GM10847 (cell line): Measurements from ENCODE around the gene CEP131.

Experiments used
- POLR2A ChIP-seq: IDR thresholded peaks from 2 replicates; pipeline ENCODE4 v1.6.1; 2011; ENCODE audit not compliant: insufficient read length; ENCODE audit errors: extremely low read depth

Gene CEP131

GRCh38 chr17:81245665-81246342 lies 23.0 kb upstream of the CEP131 start:
- no peak for TF ChIP-seq POLR2A

DNA sequence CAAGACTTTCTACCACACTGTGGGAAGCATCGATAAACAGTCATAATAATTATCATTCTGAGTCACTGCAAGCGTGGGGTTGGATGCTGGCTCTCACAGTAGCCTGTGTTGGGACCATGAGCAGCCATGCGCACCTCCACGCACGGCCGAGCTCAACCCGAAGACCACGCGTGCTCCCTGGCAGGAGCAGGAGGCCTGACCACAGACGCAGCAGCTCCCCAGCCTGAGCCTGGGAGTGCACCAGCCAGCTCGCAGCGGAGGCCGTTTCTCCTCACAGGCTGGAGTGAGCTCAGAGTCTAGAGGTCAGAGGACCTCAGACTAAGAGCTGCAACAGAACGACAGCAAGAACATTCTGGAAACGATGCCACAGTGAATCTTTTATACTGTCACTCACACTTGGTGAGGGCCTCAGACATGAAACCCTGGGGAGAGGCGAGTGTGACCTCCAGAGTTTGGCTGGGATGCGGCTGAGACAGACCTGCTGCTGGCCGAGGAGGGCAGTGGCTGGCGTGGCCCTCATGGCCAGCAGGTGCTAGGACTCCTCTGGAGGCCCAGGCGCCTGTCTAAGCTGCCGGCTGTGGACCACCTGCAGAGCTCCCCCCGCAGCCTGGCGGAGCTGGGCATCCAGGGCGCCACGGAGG lies 22.4 kb upstream of the CEP131 start:
- no peak for TF ChIP-seq POLR2A

GRCh38 chr17:81244358-81245023 lies 21.7 kb upstream of the CEP131 start:
- TF ChIP-seq POLR2A = no peak

GRCh38 chr17:81243333-81243664 lies 20.5 kb upstream of the CEP131 start:
- TF ChIP-seq POLR2A = no peak

DNA sequence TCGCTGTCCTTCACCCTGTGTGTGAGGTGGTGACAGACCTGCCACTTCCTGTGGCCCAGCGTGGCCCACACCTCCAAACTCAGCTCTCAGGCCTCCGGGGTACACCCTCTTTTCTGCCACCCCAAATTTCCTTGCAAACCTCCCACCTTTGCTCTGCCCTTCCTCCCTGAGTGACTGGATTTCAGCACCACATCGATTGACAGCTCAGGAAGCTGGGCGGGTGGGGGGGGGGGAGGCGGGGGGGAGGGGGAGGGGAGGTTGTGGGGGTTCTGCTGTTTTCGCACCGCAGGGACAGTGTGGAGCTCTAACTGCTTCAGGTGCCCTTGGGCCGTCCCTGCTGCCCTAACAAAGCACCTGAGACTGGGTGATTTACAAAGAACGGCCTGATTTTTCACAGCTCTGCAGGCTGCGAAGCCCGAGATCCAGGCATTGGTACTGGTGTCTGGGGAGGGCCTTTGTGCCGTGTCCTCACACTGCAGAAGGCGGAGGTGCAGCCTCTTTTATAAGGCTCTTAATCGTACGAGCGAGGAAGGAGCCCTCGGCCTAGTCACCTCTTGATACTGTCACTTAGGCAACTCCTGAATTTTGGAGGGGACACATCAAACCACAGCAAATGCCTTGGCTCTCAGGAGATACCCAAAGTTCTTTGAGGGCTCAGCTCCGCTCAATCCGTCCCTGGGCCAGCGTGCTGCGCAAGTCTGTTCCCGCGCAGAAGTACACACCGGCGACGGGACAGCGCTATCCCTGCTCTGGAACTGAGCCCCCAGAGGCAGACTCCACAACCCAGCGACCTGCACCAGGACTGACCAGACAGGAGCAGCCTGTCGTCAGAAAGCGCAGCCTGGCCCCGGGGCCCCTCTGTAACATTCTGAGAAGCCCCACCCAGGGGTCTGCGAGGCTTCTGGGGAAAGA lies 19.9 kb upstream of the CEP131 start:
- TF ChIP-seq POLR2A = no peak

DNA sequence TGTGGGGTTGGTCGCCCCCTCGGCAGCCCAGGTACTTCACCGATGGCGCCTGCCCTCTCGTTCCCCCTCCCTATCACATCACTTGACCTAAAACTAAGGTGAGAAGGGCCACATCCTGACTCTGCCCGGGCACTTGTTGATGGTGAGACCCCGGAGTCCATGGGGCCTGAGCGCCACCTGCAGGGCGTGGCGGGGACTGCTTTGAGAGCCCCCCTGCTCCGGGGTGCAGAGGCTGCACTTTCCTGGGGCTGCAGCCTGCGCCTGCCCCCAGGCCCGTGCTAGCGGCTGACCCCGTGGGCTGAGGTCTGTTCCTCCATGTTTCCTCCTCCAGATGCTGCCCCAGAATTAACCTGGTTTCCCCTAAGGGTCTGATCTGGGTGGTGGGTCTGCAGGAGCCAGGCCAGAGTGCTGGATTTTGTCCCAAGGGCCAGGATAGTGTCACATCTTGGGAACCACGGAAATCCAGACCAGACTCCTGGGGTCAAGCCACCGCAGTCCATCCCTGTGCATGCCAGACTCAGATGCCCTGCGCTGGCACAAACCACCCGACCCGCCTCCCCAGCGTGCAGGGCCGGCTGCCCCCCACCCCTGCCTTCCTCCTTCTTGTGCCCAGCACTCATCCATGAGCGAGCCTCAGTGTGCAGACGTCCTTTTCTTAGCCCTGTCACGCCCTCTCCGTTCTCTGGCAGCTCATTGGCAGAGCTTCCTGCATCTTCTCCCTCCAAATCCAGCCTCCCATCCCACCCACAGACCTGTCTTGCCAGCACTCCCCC lies 19.1 kb upstream of the CEP131 start:
- TF ChIP-seq POLR2A = no peak

DNA sequence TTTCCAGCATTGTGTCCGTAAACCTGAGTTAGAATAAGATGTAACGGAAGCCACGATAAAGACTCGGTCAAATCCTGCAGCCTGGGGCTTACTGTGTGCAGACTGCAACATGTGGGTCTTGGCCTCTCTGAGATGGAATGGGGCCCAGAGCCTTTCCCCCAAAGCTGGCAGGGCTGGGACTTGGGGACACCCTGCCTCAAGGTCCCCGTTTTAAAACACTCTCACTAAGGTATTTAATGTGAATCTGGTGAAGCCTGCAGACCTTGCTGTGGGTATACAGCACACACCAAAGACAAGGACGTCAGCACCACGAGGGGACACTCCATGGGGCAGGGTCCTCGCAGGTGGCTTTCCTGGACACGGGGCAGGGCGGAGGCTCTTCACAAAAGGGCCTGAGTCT lies 18.4 kb upstream of the CEP131 start:
- no peak for TF ChIP-seq POLR2A

DNA sequence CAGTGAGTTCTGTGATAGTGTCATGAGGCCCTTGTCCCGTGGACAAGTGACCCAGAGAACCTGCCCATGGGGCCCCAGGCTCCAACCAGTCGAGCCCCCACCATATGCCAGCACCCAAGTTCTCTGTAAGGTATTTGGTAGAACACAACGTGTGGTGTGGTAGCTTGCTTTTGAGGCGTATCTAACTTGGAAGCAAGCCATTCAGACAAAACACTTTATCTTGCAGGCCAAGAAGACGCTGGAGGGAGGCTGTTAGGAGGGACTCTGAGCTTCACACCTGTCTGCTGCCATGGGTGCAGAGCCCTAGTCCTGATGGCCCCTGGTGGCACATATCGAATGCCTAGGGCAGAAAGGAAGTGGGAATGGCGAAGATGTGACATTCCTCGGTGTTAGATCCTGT lies 18.0 kb upstream of the CEP131 start:
- TF ChIP-seq POLR2A = no peak

DNA sequence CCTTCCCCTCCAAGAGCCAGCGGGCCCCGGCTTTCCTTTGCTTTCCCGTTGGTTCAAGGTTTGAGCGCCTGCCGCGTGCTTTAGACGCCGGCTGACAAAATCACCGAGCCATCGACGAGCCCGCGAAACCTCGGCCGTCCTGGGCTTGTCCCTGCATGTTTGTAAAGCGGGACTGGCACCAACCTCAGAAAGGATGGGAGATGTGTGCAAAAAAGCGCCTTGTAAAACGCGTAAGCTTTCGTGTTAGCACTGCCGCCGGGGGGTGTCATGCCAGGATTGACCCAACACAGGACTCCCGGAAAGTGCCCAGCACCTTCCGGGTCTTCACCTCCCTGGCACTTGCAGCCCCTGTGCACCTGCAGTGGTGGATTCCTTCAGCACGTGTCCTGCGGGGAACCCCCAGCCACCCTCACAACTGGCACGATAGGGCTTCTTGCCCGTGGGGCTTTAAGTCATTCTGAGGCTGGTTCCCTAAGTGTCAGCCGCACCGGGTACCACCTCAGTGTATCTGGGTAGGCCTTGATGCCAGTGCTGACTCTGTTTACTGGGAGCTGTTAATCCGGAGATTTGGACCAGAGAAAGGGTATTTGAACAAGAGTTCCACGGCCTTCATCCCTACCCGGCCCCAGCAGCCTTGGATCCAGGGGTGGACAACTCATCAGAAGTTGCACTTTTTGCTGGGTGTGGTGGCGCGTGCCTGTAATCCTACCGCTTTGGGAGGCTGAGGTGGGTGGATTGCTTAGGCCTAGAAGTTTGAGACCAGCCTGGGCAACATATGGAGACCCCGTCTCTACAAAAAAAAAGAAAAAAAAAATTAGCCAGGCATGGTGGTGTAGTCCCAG lies 17.2 kb upstream of the CEP131 start:
- no peak for TF ChIP-seq POLR2A

- peak; percentile 44 for TF ChIP-seq POLR2A
Observed at GRCh38 chr17:81238815-81239713, 16.3 kb upstream of the CEP131 start, which contains the start of the genes NDUFAF8 and TEPSIN. Gene NDUFAF8, plus strand, starts transcription at chr17:81239318. Its CDS starts 46 bp downstream, at chr17:81239364. Gene TEPSIN, minus strand, starts transcription at chr17:81239055. Its CDS starts 22 bp downstream, at chr17:81239033.

DNA sequence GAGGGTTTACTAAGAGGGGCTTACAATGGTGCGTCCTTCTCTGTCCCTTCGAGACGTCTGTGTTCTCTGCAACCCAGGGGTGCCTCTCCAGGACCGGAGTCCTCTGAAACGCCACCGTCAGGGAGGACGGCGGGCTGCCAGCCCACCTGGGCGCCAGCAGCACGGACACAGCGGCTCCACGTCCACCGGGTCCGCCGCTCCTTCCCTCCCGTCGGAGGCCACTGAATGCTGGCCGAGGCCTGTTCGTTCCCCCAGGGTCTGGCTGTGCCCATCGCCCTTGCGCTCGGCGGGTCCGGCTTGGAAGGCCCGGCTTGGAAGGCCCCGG lies 15.7 kb upstream of the CEP131 start:
- no peak for TF ChIP-seq POLR2A

DNA sequence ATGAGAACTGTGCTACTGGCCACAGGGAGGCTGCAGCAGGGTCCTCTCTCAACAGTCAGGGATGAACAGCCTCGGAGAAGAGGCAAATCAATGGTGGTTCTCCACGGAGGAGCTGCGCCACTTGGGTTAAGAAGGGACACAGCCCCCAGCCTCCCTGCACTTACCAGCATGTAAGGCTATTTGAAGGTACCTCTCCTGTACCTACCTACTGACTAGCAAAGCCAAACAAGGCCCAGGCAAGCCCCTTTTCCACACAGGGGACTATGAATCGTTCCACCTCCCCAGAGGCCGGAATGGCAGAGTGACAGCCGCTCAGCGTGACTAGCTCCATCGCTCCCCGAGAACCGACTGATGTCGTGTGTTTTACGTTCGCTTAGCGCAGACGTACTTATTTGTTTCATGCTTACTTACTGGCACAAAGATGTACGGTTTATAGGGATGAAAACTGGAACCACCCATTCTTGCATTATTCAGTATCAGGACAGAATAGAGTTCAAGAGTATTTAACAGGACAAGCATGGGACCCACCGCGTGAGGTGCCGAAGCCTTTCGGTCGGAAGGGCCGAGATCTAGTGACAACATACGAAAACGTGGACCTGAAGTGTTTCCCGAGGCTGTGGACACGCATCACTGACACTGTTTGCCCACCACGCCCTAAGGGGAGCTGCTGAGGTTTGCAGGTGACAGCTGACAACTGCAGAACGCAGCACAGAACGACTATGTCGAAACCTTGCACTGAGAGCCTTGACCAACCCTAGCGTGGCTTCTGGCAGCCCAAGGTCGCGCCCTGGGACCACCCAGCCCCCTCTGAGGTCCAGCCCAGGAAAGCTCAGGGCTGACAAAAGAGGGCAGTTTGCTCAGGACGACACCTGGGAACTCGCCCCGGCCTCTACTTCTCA lies 15.1 kb upstream of the CEP131 start:
- TF ChIP-seq POLR2A = no peak
